ENCODE measurements around the gene ACADS.

- no peak for TF ChIP-seq POLR2A (IDR thresholded peaks at IDR 0.05)
- no peak for TF ChIP-seq CTCF (IDR thresholded peaks at IDR 0.05)
Measured at GRCh38 chr12:120700886-120701285, 24.7 kb upstream of the ACADS start.

Measured in heart left ventricle (tissue), 13 donors.